Measurements from ENCODE around the gene PHLDA2.

PHLDA2 gene

GRCh38 chr11:2888266-2888968 is 40.8 kb downstream of the PHLDA2 start:
- Histone ChIP-seq H3K27ac (ENCODE audit: low read length) (no peak overlapping the region), H3K4me1 (ENCODE audit: insufficient read depth, low read length) (peaks cover 8% of the 10 kb centered on the region; the same call in 1 of the 2 replicates), H3K4me3 (ENCODE audit: low read length) (no peak overlapping the region), H3K9me3 (ENCODE audit: insufficient read depth, low read depth, low read length) (no peaks in the 10 kb centered on the region), H3K27me3 (ENCODE audit: insufficient read depth, low read length) (peaks cover 59% of the 10 kb centered on the region), H3K9ac (ENCODE audit: low read depth, low read length) (no peak overlapping the region), H3K36me3 (ENCODE audit: insufficient read depth, low read depth, low read length) (no peaks in the 10 kb centered on the region)

GRCh38 chr11:2887515-2888195 is 41.6 kb downstream of the PHLDA2 start:
- H3K4me3 ChIP-seq (ENCODE audit: low read length), result no peak overlapping the region
- H3K36me3 ChIP-seq (ENCODE audit: insufficient read depth, low read depth, low read length), result no peaks in the 10 kb centered on the region
- no peak overlapping the region for H3K27ac ChIP-seq (ENCODE audit: low read length)
- peaks cover 67% of the 10 kb centered on the region for H3K27me3 ChIP-seq (ENCODE audit: insufficient read depth, low read length)
- peaks cover 6% of the 10 kb centered on the region; the same call in 1 of the 2 replicates for H3K4me1 ChIP-seq (ENCODE audit: insufficient read depth, low read length)
- H3K9me3 ChIP-seq (ENCODE audit: insufficient read depth, low read depth, low read length), result no peaks in the 10 kb centered on the region
- no peak overlapping the region for H3K9ac ChIP-seq (ENCODE audit: low read depth, low read length)

- Histone ChIP-seq H3K27ac (ENCODE audit: low read length) (no peak overlapping the region), H3K27me3 (ENCODE audit: insufficient read depth, low read length) (peaks cover 74% of the 10 kb centered on the region), H3K36me3 (ENCODE audit: insufficient read depth, low read depth, low read length) (no peaks in the 10 kb centered on the region), H3K4me1 (ENCODE audit: insufficient read depth, low read length) (peaks cover 9% of the 10 kb centered on the region; the same call in 1 of the 2 replicates), H3K9ac (ENCODE audit: low read depth, low read length) (no peak overlapping the region; the same call in 1 of the 2 replicates), H3K4me3 (ENCODE audit: low read length) (no peak overlapping the region), H3K9me3 (ENCODE audit: insufficient read depth, low read depth, low read length) (no peaks in the 10 kb centered on the region)
Observed at GRCh38 chr11:2886936-2887335, 42.3 kb downstream of the PHLDA2 start.

- H3K9me3 ChIP-seq (ENCODE audit: insufficient read depth, low read depth, low read length), result no peaks in the 10 kb centered on the region
- no peaks in the 10 kb centered on the region for H3K36me3 ChIP-seq (ENCODE audit: insufficient read depth, low read depth, low read length)
- peaks cover 4% of the 10 kb centered on the region; the same call in 1 of the 2 replicates for H3K4me1 ChIP-seq (ENCODE audit: insufficient read depth, low read length)
- H3K4me3 ChIP-seq (ENCODE audit: low read length), result peak overlapping the region; percentile 23; the same call in 1 of the 2 replicates
- H3K27me3 ChIP-seq (ENCODE audit: insufficient read depth, low read length), result peaks cover 80% of the 10 kb centered on the region
- peak overlapping the region; percentile 45; the same call in 1 of the 2 replicates for H3K9ac ChIP-seq (ENCODE audit: low read depth, low read length)
- H3K27ac ChIP-seq (ENCODE audit: low read length), result no peak overlapping the region
Observed at GRCh38 chr11:2886191-2886894, 42.9 kb downstream of the PHLDA2 start.

GRCh38 chr11:2885678-2886081 is 43.5 kb downstream of the PHLDA2 start, which contains the start of gene CDKN1C:
Gene CDKN1C (minus strand): TSS chr11:2885775. CDS start chr11:2885456, 319 bp downstream.
- peak within 1 kb of the TSS; percentile 63; the same call in 1 of the 2 replicates for H3K9ac ChIP-seq (ENCODE audit: low read depth, low read length)
- no peaks in the 10 kb centered on the region for H3K36me3 ChIP-seq (ENCODE audit: insufficient read depth, low read depth, low read length)

GRCh38 chr11:2885017-2885677 is 44.1 kb downstream of the PHLDA2 start:
- no peaks in the 10 kb centered on the region for H3K9me3 ChIP-seq (ENCODE audit: insufficient read depth, low read depth, low read length)
- peaks cover 3% of the 10 kb centered on the region; the same call in 1 of the 2 replicates for H3K4me1 ChIP-seq (ENCODE audit: insufficient read depth, low read length)
- no peak overlapping the region for H3K27ac ChIP-seq (ENCODE audit: low read length)
- H3K27me3 ChIP-seq (ENCODE audit: insufficient read depth, low read length), result peaks cover 90% of the 10 kb centered on the region
- H3K36me3 ChIP-seq (ENCODE audit: insufficient read depth, low read depth, low read length), result no peaks in the 10 kb centered on the region
- H3K4me3 ChIP-seq (ENCODE audit: low read length), result peak overlapping the region; percentile 71
- H3K9ac ChIP-seq (ENCODE audit: low read depth, low read length), result peak overlapping the region; percentile 63; the same call in 1 of the 2 replicates

More at GRCh38 chr11:2885678-2886081, 43.5 kb downstream of the PHLDA2 start, which contains the start of gene CDKN1C:
- H3K9me3 ChIP-seq (ENCODE audit: insufficient read depth, low read depth, low read length), result no peaks in the 10 kb centered on the region
- peaks cover 87% of the 10 kb centered on the region for H3K27me3 ChIP-seq (ENCODE audit: insufficient read depth, low read length)
- H3K4me3 ChIP-seq (ENCODE audit: low read length), result peak within 1 kb of the TSS; percentile 71
- peaks cover 3% of the 10 kb centered on the region; the same call in 1 of the 2 replicates for H3K4me1 ChIP-seq (ENCODE audit: insufficient read depth, low read length)
- H3K27ac ChIP-seq (ENCODE audit: low read length), result no peak within 1 kb of the TSS

GRCh38 chr11:2883979-2884815 is 45.0 kb downstream of the PHLDA2 start:
- peak overlapping the region; percentile 21; the same call in 1 of the 2 replicates for H3K9ac ChIP-seq (ENCODE audit: low read depth, low read length)
- H3K27ac ChIP-seq (ENCODE audit: low read length), result no peak overlapping the region
- peak overlapping the region; percentile 44; the same call in 1 of the 2 replicates for H3K4me3 ChIP-seq (ENCODE audit: low read length)
- peaks cover 3% of the 10 kb centered on the region; the same call in 1 of the 2 replicates for H3K4me1 ChIP-seq (ENCODE audit: insufficient read depth, low read length)
- peaks cover 90% of the 10 kb centered on the region for H3K27me3 ChIP-seq (ENCODE audit: insufficient read depth, low read length)
- no peaks in the 10 kb centered on the region for H3K9me3 ChIP-seq (ENCODE audit: insufficient read depth, low read depth, low read length)
- H3K36me3 ChIP-seq (ENCODE audit: insufficient read depth, low read depth, low read length), result no peaks in the 10 kb centered on the region

- H3K27me3 ChIP-seq (ENCODE audit: insufficient read depth, low read length), result peaks cover 90% of the 10 kb centered on the region
- no peaks in the 10 kb centered on the region for H3K9me3 ChIP-seq (ENCODE audit: insufficient read depth, low read depth, low read length)
- H3K36me3 ChIP-seq (ENCODE audit: insufficient read depth, low read depth, low read length), result no peaks in the 10 kb centered on the region
- no peak overlapping the region; the same call in 1 of the 2 replicates for H3K9ac ChIP-seq (ENCODE audit: low read depth, low read length)
- peak overlapping the region; percentile 44; the same call in 1 of the 2 replicates for H3K4me3 ChIP-seq (ENCODE audit: low read length)
- no peak overlapping the region for H3K27ac ChIP-seq (ENCODE audit: low read length)
- peaks cover 3% of the 10 kb centered on the region; the same call in 1 of the 2 replicates for H3K4me1 ChIP-seq (ENCODE audit: insufficient read depth, low read length)
Observed at GRCh38 chr11:2883640-2883978, 45.6 kb downstream of the PHLDA2 start.

- H3K27me3 ChIP-seq (ENCODE audit: insufficient read depth, low read length), result peaks cover 86% of the 10 kb centered on the region
- no peaks in the 10 kb centered on the region for H3K9me3 ChIP-seq (ENCODE audit: insufficient read depth, low read depth, low read length)
- H3K36me3 ChIP-seq (ENCODE audit: insufficient read depth, low read depth, low read length), result no peaks in the 10 kb centered on the region
- H3K27ac ChIP-seq (ENCODE audit: low read length), result no peak overlapping the region
- peaks cover 3% of the 10 kb centered on the region; the same call in 1 of the 2 replicates for H3K4me1 ChIP-seq (ENCODE audit: insufficient read depth, low read length)
- no peak overlapping the region for H3K9ac ChIP-seq (ENCODE audit: low read depth, low read length)
- peak overlapping the region; percentile 44; the same call in 1 of the 2 replicates for H3K4me3 ChIP-seq (ENCODE audit: low read length)
Observed at GRCh38 chr11:2882396-2883110, 46.7 kb downstream of the PHLDA2 start.

GRCh38 chr11:2881981-2882375 is 47.2 kb downstream of the PHLDA2 start:
- H3K27me3 ChIP-seq (ENCODE audit: insufficient read depth, low read length), result peaks cover 86% of the 10 kb centered on the region
- H3K4me1 ChIP-seq (ENCODE audit: insufficient read depth, low read length), result peaks cover 3% of the 10 kb centered on the region; the same call in 1 of the 2 replicates
- no peaks in the 10 kb centered on the region for H3K9me3 ChIP-seq (ENCODE audit: insufficient read depth, low read depth, low read length)
- H3K4me3 ChIP-seq (ENCODE audit: low read length), result no peak overlapping the region
- no peaks in the 10 kb centered on the region for H3K36me3 ChIP-seq (ENCODE audit: insufficient read depth, low read depth, low read length)
- no peak overlapping the region for H3K27ac ChIP-seq (ENCODE audit: low read length)
- H3K9ac ChIP-seq (ENCODE audit: low read depth, low read length), result no peak overlapping the region
